Left ventricle myocardium inferior (tissue), 1 donor: ENCODE measurements around the gene NTMT2. TPM values are rescaled to one million over a fixed set of nuclear protein-coding genes. Genes with fewer than 3 reads are reported as not detected.
A peak's percentile ranks its signal among the peaks of the same experiment; 100 is the strongest.

Source experiments
- DNase-seq: peaks from one replicate; pipeline ENCODE4 v3.0.0-alpha.2; 2020
- H3K27ac ChIP-seq: fragments of 200-600 bp; replicated peaks from 2 replicates; pipeline ENCODE4 v1.8.0; 2021
- H3K27me3 ChIP-seq: fragments of 200-600 bp; 2 replicates; pipeline ENCODE4 v1.8.0; 2021; ENCODE audit warnings: low read depth
- H3K36me3 ChIP-seq: fragments of 200-600 bp; 2 replicates; pipeline ENCODE4 v1.8.0; 2021
- H3K4me1 ChIP-seq: fragments of 200-600 bp; 2 replicates; pipeline ENCODE4 v1.8.0; 2021
- H3K4me3 ChIP-seq: fragments of 200-600 bp; 2 replicates; pipeline ENCODE4 v1.8.0; 2021; ENCODE audit warnings: mild to moderate bottlenecking, moderate library complexity
- H3K9me3 ChIP-seq: fragments of 200-600 bp; replicated peaks from 2 replicates; pipeline ENCODE4 v1.8.0; 2021
- intact Hi-C: fragments of 100-400 bp; cut with micrococcal nuclease; formaldehyde crosslinking; loops from one replicate; pipeline ENCODE4 v1.11.0; 2022
- total RNA-seq: library from RNA; stranded (reverse); fragmentation: NEBNext Ultra II Directional; extraction: Animal tissue kit (Norgen Biotek cat#: 25700); gene quantifications from one replicate; pipeline ENCODE4 v1.2.1, GENCODE V29; 2021
- TF ChIP-seq, protein P1 (sequence below): fragments of 200-600 bp; IDR thresholded peaks from 2 replicates; pipeline ENCODE4 v1.8.0; 2021; ENCODE audit warnings: antibody characterized with exemption, mild to moderate bottlenecking, borderline replicate concordance
- donor health status: DM: no; HTN: yes; CAD: no; lungs with severe emphysema.

Gene NTMT2
- total RNA-seq, 1 donor from 2014 or later, result 5.7 TPM

DNA sequence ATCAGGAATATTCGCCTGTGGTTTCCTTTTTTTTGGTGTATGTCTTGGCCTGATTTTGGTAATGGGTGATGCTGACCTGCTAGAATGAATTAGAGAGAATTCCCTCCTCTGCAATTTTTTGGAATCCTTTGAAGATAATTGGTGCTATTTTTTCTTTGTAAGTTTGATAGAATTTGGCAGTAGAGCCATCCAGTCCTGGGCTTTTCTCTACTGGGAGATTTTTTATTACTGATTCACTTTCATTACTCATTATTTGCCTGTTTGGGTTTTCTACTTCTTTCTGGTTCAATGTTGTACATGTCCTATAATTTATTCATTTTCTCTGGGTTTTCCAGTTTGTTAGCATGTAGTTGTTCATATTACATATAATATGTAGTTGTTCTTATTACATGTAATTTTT is 48.7 kb downstream of the NTMT2 start:
- intact Hi-C loops, result no loop called here
- Histone ChIP-seq H3K27me3 (no peaks in the 10 kb centered on the region), H3K27ac (no peak overlapping the region), H3K4me3 (no peak overlapping the region), H3K36me3 (no peaks in the 10 kb centered on the region), H3K4me1 (peaks cover under 1% of the 10 kb centered on the region), H3K9me3 (peaks cover 18% of the 10 kb centered on the region)
- no peak for DNase-seq
- TF ChIP-seq, protein P1, sequence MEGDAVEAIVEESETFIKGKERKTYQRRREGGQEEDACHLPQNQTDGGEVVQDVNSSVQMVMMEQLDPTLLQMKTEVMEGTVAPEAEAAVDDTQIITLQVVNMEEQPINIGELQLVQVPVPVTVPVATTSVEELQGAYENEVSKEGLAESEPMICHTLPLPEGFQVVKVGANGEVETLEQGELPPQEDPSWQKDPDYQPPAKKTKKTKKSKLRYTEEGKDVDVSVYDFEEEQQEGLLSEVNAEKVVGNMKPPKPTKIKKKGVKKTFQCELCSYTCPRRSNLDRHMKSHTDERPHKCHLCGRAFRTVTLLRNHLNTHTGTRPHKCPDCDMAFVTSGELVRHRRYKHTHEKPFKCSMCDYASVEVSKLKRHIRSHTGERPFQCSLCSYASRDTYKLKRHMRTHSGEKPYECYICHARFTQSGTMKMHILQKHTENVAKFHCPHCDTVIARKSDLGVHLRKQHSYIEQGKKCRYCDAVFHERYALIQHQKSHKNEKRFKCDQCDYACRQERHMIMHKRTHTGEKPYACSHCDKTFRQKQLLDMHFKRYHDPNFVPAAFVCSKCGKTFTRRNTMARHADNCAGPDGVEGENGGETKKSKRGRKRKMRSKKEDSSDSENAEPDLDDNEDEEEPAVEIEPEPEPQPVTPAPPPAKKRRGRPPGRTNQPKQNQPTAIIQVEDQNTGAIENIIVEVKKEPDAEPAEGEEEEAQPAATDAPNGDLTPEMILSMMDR, result no peak

DNA sequence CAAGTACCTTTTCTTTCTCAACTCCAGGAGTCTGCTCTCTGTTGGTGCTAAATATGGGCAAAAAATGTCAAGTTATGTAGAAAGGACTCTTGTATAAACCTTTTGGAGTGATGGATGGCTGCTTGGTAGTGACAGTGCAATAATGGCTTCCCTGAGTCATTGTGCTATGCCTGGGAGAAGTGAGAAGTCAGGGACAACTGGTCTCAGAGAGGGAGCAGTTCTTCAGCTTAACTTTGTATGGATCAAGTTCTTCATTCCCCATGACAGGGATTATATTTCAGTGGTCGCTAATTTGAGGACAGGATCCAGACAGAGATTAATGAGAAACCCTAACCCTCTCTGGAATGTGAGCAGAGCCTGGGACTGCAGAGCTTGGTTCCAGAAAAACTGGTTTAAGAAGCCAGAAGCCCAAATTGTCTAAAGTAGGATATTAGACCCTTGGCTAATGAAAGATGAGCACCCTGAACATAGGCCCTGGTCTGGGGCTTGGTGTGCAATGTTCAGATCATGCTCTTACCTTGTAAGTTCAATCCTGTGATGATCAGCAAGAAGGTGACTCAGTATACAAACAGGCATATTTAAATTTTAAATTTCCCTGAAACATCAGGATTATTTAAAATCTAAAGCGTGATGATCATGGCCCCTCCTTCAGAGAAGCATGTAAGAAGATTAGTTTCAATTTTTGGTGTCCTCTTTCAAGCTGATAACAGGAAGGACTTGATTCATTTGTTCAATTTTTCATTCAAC is 50.9 kb downstream of the NTMT2 start:
- TF ChIP-seq, protein P1, result no peak
- intact Hi-C loops, result no loop called here

DNA sequence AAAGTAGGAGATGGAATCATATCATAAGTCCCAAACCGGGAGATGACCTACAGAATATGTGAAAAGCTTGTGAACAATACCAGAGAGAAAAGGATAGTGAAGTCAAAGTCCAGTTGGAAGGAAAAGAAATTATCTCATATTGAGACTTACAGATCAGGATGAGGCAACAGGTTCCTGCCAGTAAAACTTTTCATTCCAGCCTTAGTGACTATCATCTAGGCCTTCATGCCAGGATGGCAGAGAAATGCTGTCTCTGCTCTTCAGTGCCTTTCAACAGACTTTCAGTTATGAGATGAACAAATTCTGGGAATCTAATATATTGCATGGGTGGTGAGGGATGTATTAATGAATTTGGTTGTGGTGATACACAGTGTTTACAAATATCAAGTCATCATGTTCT is 52.3 kb downstream of the NTMT2 start:
- Histone ChIP-seq H3K27me3 (no peaks in the 10 kb centered on the region), H3K4me3 (no peak overlapping the region), H3K9me3 (no peaks in the 10 kb centered on the region), H3K27ac (no peak overlapping the region), H3K36me3 (no peaks in the 10 kb centered on the region), H3K4me1 (peaks cover 19% of the 10 kb centered on the region)
- TF ChIP-seq, protein P1, result no peak
- no peak for DNase-seq
- intact Hi-C loops, result no loop called here

More for the DNA sequence above, 50.9 kb downstream of the NTMT2 start:
- H3K9me3 ChIP-seq, result no peaks in the 10 kb centered on the region
- no peak for DNase-seq
- H3K36me3 ChIP-seq, result no peaks in the 10 kb centered on the region
- H3K27me3 ChIP-seq, result no peaks in the 10 kb centered on the region
- H3K4me3 ChIP-seq, result no peak overlapping the region
- H3K27ac ChIP-seq, result no peak overlapping the region
- H3K4me1 ChIP-seq, result peaks cover 19% of the 10 kb centered on the region

DNA sequence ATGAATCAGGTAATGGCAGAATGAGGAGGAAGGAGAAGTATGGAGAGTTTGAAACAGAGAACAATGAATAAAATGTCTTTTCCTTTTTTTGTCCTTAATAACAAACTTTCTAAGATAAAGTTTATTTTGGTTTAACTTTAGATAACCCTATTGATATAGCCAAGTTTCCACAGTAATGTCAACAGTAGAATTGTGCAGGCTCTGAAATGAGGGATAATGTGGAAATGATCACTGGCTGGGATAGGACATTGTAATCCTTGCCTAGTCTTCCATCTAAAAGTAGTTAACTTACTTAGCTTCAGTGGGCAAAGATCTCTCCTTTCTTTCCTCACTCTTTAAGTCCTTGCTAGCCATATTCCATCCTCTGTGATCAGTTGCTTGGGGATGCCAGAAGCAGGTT is 52.8 kb downstream of the NTMT2 start:
- intact Hi-C loops, result no loop called here
- H3K9me3 ChIP-seq, result no peaks in the 10 kb centered on the region
- no peak for DNase-seq
- H3K27me3 ChIP-seq, result no peaks in the 10 kb centered on the region
- TF ChIP-seq, protein P1, result no peak
- H3K4me1 ChIP-seq, result peaks cover 19% of the 10 kb centered on the region
- no peak overlapping the region for H3K4me3 ChIP-seq
- no peaks in the 10 kb centered on the region for H3K36me3 ChIP-seq
- H3K27ac ChIP-seq, result no peak overlapping the region

DNA sequence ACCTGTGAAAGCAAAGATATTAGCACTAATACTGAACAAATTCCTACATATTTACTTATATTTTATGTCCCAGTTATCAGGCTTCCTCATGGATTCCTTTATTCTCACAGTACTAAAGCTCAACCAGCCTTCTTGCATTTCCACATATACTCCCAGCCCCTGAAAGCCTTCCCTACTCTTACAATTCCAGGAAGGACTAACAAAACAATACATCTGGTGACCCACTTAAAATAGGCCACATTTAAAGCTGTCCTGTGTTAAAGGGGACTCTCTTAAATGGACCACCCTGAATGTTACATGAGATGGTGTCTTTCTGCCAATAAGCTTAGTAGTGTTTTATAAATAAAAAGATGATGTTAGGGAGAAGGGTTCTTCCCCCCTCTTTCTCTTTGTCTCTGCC is 54.4 kb downstream of the NTMT2 start:
- Histone ChIP-seq H3K27me3 (no peaks in the 10 kb centered on the region), H3K4me1 (peaks cover 28% of the 10 kb centered on the region), H3K4me3 (peak overlapping the region; percentile 22), H3K9me3 (no peaks in the 10 kb centered on the region), H3K27ac (peak overlapping the region; percentile 66), H3K36me3 (no peaks in the 10 kb centered on the region)
- DNase-seq, result no peak
- TF ChIP-seq, protein P1, result no peak
- intact Hi-C loops, result no loop called here
